ENCODE results near the gene MLPH.

DNA sequence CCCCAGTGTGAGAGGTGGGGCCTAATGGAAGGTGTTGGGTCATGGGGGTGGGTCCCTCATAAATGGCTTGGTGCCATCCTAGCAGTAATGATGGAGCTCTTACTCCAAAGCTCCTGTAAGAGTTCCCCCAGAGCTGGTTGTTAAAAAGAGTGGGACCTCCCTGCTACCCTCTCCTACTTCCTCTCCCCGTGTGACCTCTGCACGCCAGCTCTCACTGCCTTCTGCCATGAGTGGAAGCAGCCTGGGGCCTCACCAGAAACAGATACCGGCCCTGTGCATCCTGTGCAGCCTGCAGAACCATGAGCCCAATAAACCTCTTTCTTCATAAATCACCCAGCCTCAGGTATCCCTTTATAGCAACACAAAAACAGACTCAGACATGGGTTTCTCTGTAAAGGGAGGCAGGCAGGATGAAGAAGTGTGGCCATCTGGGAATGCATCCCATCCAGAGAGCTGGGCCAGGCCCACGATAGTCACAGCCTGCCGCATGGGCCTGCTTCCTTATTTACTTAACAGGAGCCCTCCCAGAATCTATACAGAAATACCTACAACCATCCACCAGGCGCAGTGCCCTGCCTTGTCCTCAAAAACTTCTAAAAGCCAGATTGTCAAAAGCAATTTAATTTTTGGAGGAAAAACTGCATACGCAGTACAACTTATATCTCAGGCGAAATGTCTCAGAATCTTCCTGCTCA lies 86.8 kb downstream of the MLPH start:
- TF ChIP-seq, protein P1, sequence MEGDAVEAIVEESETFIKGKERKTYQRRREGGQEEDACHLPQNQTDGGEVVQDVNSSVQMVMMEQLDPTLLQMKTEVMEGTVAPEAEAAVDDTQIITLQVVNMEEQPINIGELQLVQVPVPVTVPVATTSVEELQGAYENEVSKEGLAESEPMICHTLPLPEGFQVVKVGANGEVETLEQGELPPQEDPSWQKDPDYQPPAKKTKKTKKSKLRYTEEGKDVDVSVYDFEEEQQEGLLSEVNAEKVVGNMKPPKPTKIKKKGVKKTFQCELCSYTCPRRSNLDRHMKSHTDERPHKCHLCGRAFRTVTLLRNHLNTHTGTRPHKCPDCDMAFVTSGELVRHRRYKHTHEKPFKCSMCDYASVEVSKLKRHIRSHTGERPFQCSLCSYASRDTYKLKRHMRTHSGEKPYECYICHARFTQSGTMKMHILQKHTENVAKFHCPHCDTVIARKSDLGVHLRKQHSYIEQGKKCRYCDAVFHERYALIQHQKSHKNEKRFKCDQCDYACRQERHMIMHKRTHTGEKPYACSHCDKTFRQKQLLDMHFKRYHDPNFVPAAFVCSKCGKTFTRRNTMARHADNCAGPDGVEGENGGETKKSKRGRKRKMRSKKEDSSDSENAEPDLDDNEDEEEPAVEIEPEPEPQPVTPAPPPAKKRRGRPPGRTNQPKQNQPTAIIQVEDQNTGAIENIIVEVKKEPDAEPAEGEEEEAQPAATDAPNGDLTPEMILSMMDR (IDR thresholded peaks at IDR 0.05): no peak
- no peak for TF ChIP-seq EZH2 (IDR thresholded peaks at IDR 0.05; ENCODE audit: borderline replicate concordance, insufficient read depth, low read depth, low read length, poor library complexity, severe bottlenecking)

All from B cell (primary cell).